ENCODE data around the gene STK16. TPM values are rescaled to one million over a fixed set of nuclear protein-coding genes. Genes with fewer than 3 reads are reported as not detected.
A peak's percentile ranks its signal among the peaks of the same experiment; 100 is the strongest.
"Not testable (repeated sequence)": the region's sequence is repeated elsewhere in the genome, so short reads cannot be mapped to it uniquely, and the experiment has no call there.

STK16 gene
- total RNA-seq, 6 experiments from 2014 or later = 25.1 to 30.7 (median 28.2) TPM

- Mint-ChIP-seq H3K9me3 (no peaks in the 10 kb centered on the region), H3K27me3 (ENCODE audit: insufficient read depth) (peaks cover 5% of the 10 kb centered on the region), H3K4me1 (ENCODE audit: low read depth) (peaks cover 18% of the 10 kb centered on the region), H3K4me3 (no peak overlapping the region), H3K27ac (peak overlapping the region; percentile 19; the same call in 1 of the 2 replicates), H3K36me3 (ENCODE audit: low read depth) (peaks cover 7% of the 10 kb centered on the region; the same call in 1 of the 2 replicates)
- peak; percentile 7; the same call in 1 of the 2 replicates for TF ChIP-seq CTCF (IDR thresholded peaks at IDR 0.05)
- no peak for DNase-seq
Observed at GRCh38 chr2:219286436-219287115, 41.3 kb downstream of the STK16 start.

- H3K27ac Mint-ChIP-seq = not testable (repeated sequence)
Observed at GRCh38 chr2:219287116-219287440, 41.8 kb downstream of the STK16 start.

GRCh38 chr2:219287580-219288265, 42.4 kb downstream of the STK16 start:
- H3K27me3 Mint-ChIP-seq (ENCODE audit: insufficient read depth) = peaks cover 6% of the 10 kb centered on the region
- no peak overlapping the region for H3K4me3 Mint-ChIP-seq
- no peak overlapping the region for H3K27ac Mint-ChIP-seq
- H3K36me3 Mint-ChIP-seq (ENCODE audit: low read depth) = peaks cover 6% of the 10 kb centered on the region; the same call in 1 of the 2 replicates
- H3K4me1 Mint-ChIP-seq (ENCODE audit: low read depth) = peaks cover 18% of the 10 kb centered on the region
- no peak for DNase-seq
- no peaks in the 10 kb centered on the region for H3K9me3 Mint-ChIP-seq
- TF ChIP-seq CTCF (IDR thresholded peaks at IDR 0.05) = no peak

More at GRCh38 chr2:219287116-219287440, 41.8 kb downstream of the STK16 start:
- 0 out of 2 replicates have a peak, but pooled peaks have one; percentile 2 for TF ChIP-seq CTCF (IDR thresholded peaks at IDR 0.05)
- not testable (repeated sequence) for H3K27me3 Mint-ChIP-seq (ENCODE audit: insufficient read depth); H3K9me3 Mint-ChIP-seq; DNase-seq; H3K4me3 Mint-ChIP-seq; H3K36me3 Mint-ChIP-seq (ENCODE audit: low read depth)
- H3K4me1 Mint-ChIP-seq (ENCODE audit: low read depth) = peaks cover 18% of the 10 kb centered on the region

- H3K27ac Mint-ChIP-seq = no peak overlapping the region; the same call in 1 of the 2 replicates
- H3K4me1 Mint-ChIP-seq (ENCODE audit: low read depth) = peaks cover 20% of the 10 kb centered on the region
- DNase-seq = no peak
- H3K27me3 Mint-ChIP-seq (ENCODE audit: insufficient read depth) = peaks cover 7% of the 10 kb centered on the region
- no peaks in the 10 kb centered on the region; the same call in 1 of the 2 replicates for H3K36me3 Mint-ChIP-seq (ENCODE audit: low read depth)
- TF ChIP-seq CTCF (IDR thresholded peaks at IDR 0.05) = no peak
- H3K4me3 Mint-ChIP-seq = peak overlapping the region; percentile 49; the same call in 1 of the 2 replicates
- H3K9me3 Mint-ChIP-seq = no peaks in the 10 kb centered on the region
Observed at GRCh38 chr2:219289195-219289536, 43.9 kb downstream of the STK16 start.

- no peak for TF ChIP-seq CTCF (IDR thresholded peaks at IDR 0.05)
- H3K9me3 Mint-ChIP-seq = no peaks in the 10 kb centered on the region
- peaks cover 24% of the 10 kb centered on the region for H3K4me1 Mint-ChIP-seq (ENCODE audit: low read depth)
- peaks cover 9% of the 10 kb centered on the region for H3K27me3 Mint-ChIP-seq (ENCODE audit: insufficient read depth)
- peak overlapping the region; percentile 49 for H3K4me3 Mint-ChIP-seq
- peak overlapping the region; percentile 79 for H3K27ac Mint-ChIP-seq
- DNase-seq = peak; percentile 79
- no peaks in the 10 kb centered on the region; the same call in 1 of the 2 replicates for H3K36me3 Mint-ChIP-seq (ENCODE audit: low read depth)
Observed at GRCh38 chr2:219289537-219290361, 44.5 kb downstream of the STK16 start.

Measured in HFFc6 (cell line).